Parathyroid adenoma (tissue), 2 donors: ENCODE results near the gene HOXC12.

Source experiments
- H2AFZ ChIP-seq: fragments of 300-600 bp; sonication (generic); one replicate; pipeline ENCODE4 v1.7.0; 2017; ENCODE audit warnings: antibody characterized with exemption, mild to moderate bottlenecking
- H3K27ac ChIP-seq: fragments of 300-600 bp; sonication (generic); one replicate; pipeline ENCODE4 v1.7.0; 2017
- H3K27me3 ChIP-seq: fragments of 300-600 bp; sonication (generic); one replicate; pipeline ENCODE4 v1.7.0; 2017; ENCODE audit warnings: low read length; ENCODE audit not compliant: control insufficient read depth, insufficient read depth
- H3K36me3 ChIP-seq: fragments of 300-600 bp; sonication (generic); one replicate; pipeline ENCODE4 v1.7.0; 2017; ENCODE audit warnings: low read length; ENCODE audit not compliant: control insufficient read depth, insufficient read depth
- H3K4me1 ChIP-seq: fragments of 300-600 bp; sonication (generic); one replicate; pipeline ENCODE4 v1.7.0; 2017; ENCODE audit warnings: control low read depth
- H3K4me2 ChIP-seq: fragments of 300-600 bp; sonication (generic); one replicate; pipeline ENCODE4 v1.7.0; 2017; ENCODE audit warnings: low read length
- H3K4me3 ChIP-seq: fragments of 300-600 bp; sonication (generic); one replicate; pipeline ENCODE4 v1.7.0; 2017; ENCODE audit warnings: low read depth, low read length
- H3K79me2 ChIP-seq: fragments of 300-600 bp; sonication (generic); one replicate; pipeline ENCODE4 v1.7.0; 2017; ENCODE audit warnings: control low read depth
- H3K9ac ChIP-seq: fragments of 300-600 bp; sonication (generic); one replicate; pipeline ENCODE4 v1.7.0; 2017; ENCODE audit warnings: mild to moderate bottlenecking
- H3K9me3 ChIP-seq: fragments of 300-600 bp; sonication (generic); one replicate; pipeline ENCODE4 v1.7.0; 2017; ENCODE audit warnings: low read length; ENCODE audit not compliant: control insufficient read depth
- TF ChIP-seq, protein P1 (sequence below): fragments of 300-600 bp; sonication (generic); IDR thresholded peaks from one replicate; pipeline ENCODE4 v1.7.0; 2017; ENCODE audit warnings: antibody characterized with exemption, mild to moderate bottlenecking
- donor health status: primary hyperparathyroidism.

HOXC12 gene

DNA sequence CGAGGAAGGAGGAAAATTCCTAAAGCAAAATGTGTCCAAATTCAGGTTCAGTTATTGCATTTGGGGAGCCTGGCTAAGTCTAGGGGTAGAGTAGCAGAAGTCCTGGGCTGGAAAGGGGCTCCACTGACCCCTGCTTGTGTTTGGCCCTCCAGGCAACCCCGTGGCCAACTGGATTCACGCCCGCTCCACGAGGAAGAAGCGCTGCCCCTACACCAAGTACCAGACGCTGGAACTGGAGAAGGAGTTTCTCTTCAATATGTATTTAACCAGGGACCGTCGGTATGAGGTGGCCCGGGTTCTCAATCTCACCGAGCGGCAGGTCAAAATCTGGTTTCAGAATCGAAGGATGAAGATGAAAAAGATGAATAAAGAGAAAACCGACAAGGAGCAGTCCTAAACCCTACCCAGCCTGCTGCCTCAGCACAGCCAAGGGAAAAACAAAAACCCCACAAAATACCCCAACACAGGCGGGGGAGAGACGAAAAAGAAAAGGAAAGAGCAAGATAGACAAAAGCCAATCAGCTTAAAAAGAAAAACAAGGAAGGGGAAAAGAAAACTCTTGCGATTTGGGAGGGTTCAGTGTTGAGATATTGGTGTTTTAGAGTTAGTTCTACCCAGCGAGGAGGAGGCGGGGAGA lies 47.7 kb downstream of the HOXC12 start:
- Histone ChIP-seq H3K27me3 (peaks cover 28% of the 10 kb centered on the region), H3K4me1 (peaks cover 3% of the 10 kb centered on the region), H3K36me3 (no peaks in the 10 kb centered on the region), H3K79me2 (no peaks in the 10 kb centered on the region), H2AFZ (no peak overlapping the region), H3K9me3 (no peaks in the 10 kb centered on the region), H3K4me3 (no peak overlapping the region), H3K27ac (no peak overlapping the region), H3K9ac (no peak overlapping the region), H3K4me2 (no peak overlapping the region)
- TF ChIP-seq, protein P1, sequence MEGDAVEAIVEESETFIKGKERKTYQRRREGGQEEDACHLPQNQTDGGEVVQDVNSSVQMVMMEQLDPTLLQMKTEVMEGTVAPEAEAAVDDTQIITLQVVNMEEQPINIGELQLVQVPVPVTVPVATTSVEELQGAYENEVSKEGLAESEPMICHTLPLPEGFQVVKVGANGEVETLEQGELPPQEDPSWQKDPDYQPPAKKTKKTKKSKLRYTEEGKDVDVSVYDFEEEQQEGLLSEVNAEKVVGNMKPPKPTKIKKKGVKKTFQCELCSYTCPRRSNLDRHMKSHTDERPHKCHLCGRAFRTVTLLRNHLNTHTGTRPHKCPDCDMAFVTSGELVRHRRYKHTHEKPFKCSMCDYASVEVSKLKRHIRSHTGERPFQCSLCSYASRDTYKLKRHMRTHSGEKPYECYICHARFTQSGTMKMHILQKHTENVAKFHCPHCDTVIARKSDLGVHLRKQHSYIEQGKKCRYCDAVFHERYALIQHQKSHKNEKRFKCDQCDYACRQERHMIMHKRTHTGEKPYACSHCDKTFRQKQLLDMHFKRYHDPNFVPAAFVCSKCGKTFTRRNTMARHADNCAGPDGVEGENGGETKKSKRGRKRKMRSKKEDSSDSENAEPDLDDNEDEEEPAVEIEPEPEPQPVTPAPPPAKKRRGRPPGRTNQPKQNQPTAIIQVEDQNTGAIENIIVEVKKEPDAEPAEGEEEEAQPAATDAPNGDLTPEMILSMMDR = no peak

DNA sequence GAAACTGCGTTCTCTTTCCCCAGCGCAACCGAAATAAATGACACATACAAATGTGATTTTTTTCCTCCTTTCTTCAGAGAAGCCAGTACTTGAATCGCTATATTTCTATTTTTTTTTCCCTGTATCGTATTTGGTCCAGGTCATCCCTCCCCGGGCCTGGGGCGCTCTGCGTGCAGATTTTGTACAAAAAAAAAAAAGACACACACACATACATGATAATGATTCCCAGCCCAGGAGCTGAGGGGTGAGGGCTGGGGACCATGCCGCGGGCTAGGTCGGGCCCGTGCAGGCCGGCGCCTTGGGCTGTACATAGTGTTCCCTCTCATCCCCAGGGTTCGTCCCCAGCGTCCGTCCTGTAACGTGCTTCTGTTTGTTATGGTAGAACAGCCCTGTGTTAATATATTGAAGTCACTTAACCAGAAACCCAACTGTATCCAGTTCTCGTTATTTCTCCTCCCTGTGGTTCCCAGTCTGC lies 48.2 kb downstream of the HOXC12 start:
- Histone ChIP-seq H3K4me3 (no peak overlapping the region), H3K4me1 (peaks cover 3% of the 10 kb centered on the region), H3K27ac (no peak overlapping the region), H3K79me2 (no peaks in the 10 kb centered on the region), H3K9me3 (no peaks in the 10 kb centered on the region), H3K36me3 (no peaks in the 10 kb centered on the region), H3K4me2 (no peak overlapping the region), H3K9ac (no peak overlapping the region), H3K27me3 (peaks cover 24% of the 10 kb centered on the region), H2AFZ (no peak overlapping the region)
- TF ChIP-seq, protein P1 = no peak

DNA sequence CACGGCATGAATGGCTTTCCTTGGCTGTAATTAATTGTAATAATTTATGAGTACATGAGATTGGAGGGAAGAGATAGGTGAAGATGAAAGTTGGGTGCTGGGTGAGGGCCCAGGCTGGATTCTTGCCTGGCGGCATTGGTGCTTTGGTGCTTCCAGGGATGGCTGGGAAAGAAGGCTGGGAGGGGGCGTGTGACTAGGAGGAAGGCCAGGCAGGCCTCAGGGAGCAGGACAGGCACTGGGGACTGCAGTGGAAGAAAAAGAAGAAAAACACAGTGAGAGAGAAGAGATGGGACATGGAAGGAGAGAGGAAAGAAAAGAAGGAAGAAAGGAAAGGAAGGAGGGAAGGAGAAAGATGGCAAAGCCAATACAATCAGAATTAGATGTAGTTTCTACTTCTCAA lies 48.9 kb downstream of the HOXC12 start:
- Histone ChIP-seq H3K4me1 (peaks cover 3% of the 10 kb centered on the region), H3K36me3 (no peaks in the 10 kb centered on the region), H3K9ac (no peak overlapping the region), H2AFZ (no peak overlapping the region), H3K4me2 (no peak overlapping the region), H3K4me3 (no peak overlapping the region), H3K27me3 (peaks cover 24% of the 10 kb centered on the region), H3K79me2 (no peaks in the 10 kb centered on the region), H3K9me3 (no peaks in the 10 kb centered on the region), H3K27ac (no peak overlapping the region)
- TF ChIP-seq, protein P1 = no peak

DNA sequence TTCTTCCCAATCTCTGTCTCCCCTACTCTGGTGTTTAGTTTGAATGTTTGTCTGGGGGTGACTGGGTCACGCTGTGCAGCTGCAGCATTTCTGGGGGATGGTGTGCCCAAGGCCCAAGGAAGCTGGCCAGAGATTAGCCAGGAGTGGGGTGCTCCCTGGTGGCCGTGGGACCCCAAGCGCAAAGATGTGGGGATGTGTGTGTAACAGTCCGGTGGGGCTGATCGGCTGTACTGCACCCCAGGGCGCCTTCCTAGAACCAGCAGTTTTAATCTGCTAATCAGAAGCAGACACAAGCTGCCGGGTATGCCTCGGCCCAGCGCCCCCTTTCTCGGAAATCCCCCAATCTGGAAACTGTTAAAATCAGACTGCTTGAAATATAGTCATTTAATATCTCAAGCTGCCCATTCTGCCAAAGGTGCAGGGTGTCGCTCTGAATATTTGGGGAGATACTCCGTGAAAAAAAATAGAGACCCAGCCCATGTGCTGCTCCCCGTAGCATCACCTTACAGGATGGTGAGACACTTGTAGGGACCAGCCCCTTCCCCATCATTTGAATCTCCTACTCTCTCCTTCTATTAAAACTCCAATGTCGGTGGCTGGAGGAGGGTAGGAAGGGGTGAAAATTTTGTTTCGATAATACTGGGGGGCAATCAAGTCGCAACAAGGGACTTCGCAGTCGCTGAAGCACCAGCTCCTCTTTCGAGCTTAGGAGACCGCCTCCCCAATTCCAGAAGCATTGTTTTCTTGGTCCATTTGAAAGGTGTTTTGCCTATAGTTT lies 49.5 kb downstream of the HOXC12 start:
- Histone ChIP-seq H3K36me3 (no peaks in the 10 kb centered on the region), H3K9me3 (no peaks in the 10 kb centered on the region), H3K9ac (no peak overlapping the region), H3K79me2 (no peaks in the 10 kb centered on the region), H2AFZ (no peak overlapping the region), H3K4me2 (no peak overlapping the region), H3K27me3 (peaks cover 24% of the 10 kb centered on the region), H3K27ac (no peak overlapping the region), H3K4me3 (no peak overlapping the region), H3K4me1 (peaks cover 3% of the 10 kb centered on the region)
- TF ChIP-seq, protein P1 = no peak
